ENCODE data around the gene ST6GALNAC4. TPM values are rescaled to one million over a fixed set of nuclear protein-coding genes. Genes with fewer than 3 reads are reported as not detected.
"Not testable (repeated sequence)": the region's sequence is repeated elsewhere in the genome, so short reads cannot be mapped to it uniquely, and the experiment has no call there.

Gene ST6GALNAC4
- total RNA-seq, 1 experiment from 2014 or later, result 26.5 TPM

GRCh38 chr9:127876026-127876763, 40.6 kb downstream of the ST6GALNAC4 start:
- H3K36me3 ChIP-seq, result peaks cover 8% of the 10 kb centered on the region; the same call in 1 of the 2 replicates
- no peaks in the 10 kb centered on the region for H3K27me3 ChIP-seq (replicated peaks)
- no peak overlapping the region for H3K4me3 ChIP-seq
- DNase-seq (ENCODE audit: low read depth in 1 of 2, low spot score in 2 of 2), result peak in 1 of 2 experiments; percentile 37
- no peaks in the 10 kb centered on the region for H3K9me3 ChIP-seq (replicated peaks)
- peaks cover 15% of the 10 kb centered on the region for H3K4me1 ChIP-seq (replicated peaks)
- no peak overlapping the region for H3K27ac ChIP-seq

GRCh38 chr9:127875306-127875966, 41.4 kb downstream of the ST6GALNAC4 start:
- Histone ChIP-seq H3K27ac (no peak overlapping the region), H3K36me3 (peaks cover 11% of the 10 kb centered on the region; the same call in 1 of the 2 replicates)

GRCh38 chr9:127874301-127875221, 42.3 kb downstream of the ST6GALNAC4 start:
- H3K9me3 ChIP-seq (replicated peaks), result no peaks in the 10 kb centered on the region
- no peak overlapping the region for H3K27ac ChIP-seq
- H3K4me3 ChIP-seq, result no peak overlapping the region
- no peaks in the 10 kb centered on the region for H3K27me3 ChIP-seq (replicated peaks)
- H3K36me3 ChIP-seq, result peaks cover 12% of the 10 kb centered on the region; the same call in 1 of the 2 replicates
- DNase-seq (ENCODE audit: low read depth in 1 of 2, low spot score in 2 of 2), result no peak
- peaks cover 15% of the 10 kb centered on the region for H3K4me1 ChIP-seq (replicated peaks)

More at GRCh38 chr9:127875306-127875966, 41.4 kb downstream of the ST6GALNAC4 start:
- H3K4me3 ChIP-seq, result no peak overlapping the region
- peaks cover 15% of the 10 kb centered on the region for H3K4me1 ChIP-seq (replicated peaks)
- H3K9me3 ChIP-seq (replicated peaks), result no peaks in the 10 kb centered on the region
- DNase-seq (ENCODE audit: low read depth in 1 of 2, low spot score in 2 of 2), result no peak
- H3K27me3 ChIP-seq (replicated peaks), result no peaks in the 10 kb centered on the region

- H3K36me3 ChIP-seq, result peaks cover 18% of the 10 kb centered on the region; the same call in 1 of the 2 replicates
- H3K4me1 ChIP-seq (replicated peaks), result peaks cover 15% of the 10 kb centered on the region
- no peak for DNase-seq (ENCODE audit: low read depth in 1 of 2, low spot score in 2 of 2)
- no peaks in the 10 kb centered on the region for H3K9me3 ChIP-seq (replicated peaks)
- no peak overlapping the region for H3K4me3 ChIP-seq
- no peak overlapping the region for H3K27ac ChIP-seq
- H3K27me3 ChIP-seq (replicated peaks), result no peaks in the 10 kb centered on the region
Measured at GRCh38 chr9:127873886-127874285, 43.0 kb downstream of the ST6GALNAC4 start.

GRCh38 chr9:127873223-127873691, 43.6 kb downstream of the ST6GALNAC4 start:
- Histone ChIP-seq H3K9me3 (replicated peaks) (no peaks in the 10 kb centered on the region), H3K36me3 (peaks cover 18% of the 10 kb centered on the region; the same call in 1 of the 2 replicates), H3K27ac (no peak overlapping the region), H3K4me1 (replicated peaks) (peaks cover 14% of the 10 kb centered on the region), H3K27me3 (replicated peaks) (no peaks in the 10 kb centered on the region), H3K4me3 (no peak overlapping the region)
- no peak for DNase-seq (ENCODE audit: low read depth in 1 of 2, low spot score in 2 of 2)

- H3K36me3 ChIP-seq, result peaks cover 18% of the 10 kb centered on the region; the same call in 1 of the 2 replicates
- H3K27me3 ChIP-seq (replicated peaks), result no peaks in the 10 kb centered on the region
- DNase-seq (ENCODE audit: low read depth in 1 of 2, low spot score in 2 of 2), result no peak
- no peak overlapping the region for H3K4me3 ChIP-seq
- H3K4me1 ChIP-seq (replicated peaks), result peaks cover 7% of the 10 kb centered on the region
- H3K27ac ChIP-seq, result no peak overlapping the region
- H3K9me3 ChIP-seq (replicated peaks), result no peaks in the 10 kb centered on the region
Measured at GRCh38 chr9:127872369-127873222, 44.2 kb downstream of the ST6GALNAC4 start.

- Histone ChIP-seq H3K27me3 (replicated peaks) (no peaks in the 10 kb centered on the region), H3K4me3 (no peak overlapping the region), H3K4me1 (replicated peaks) (no peaks in the 10 kb centered on the region; the same call in 1 of the 2 replicates), H3K27ac (no peak overlapping the region), H3K36me3 (peaks cover 18% of the 10 kb centered on the region; the same call in 1 of the 2 replicates), H3K9me3 (replicated peaks) (no peaks in the 10 kb centered on the region)
- DNase-seq (ENCODE audit: low read depth in 1 of 2, low spot score in 2 of 2), result no peak
Measured at GRCh38 chr9:127871531-127871930, 45.3 kb downstream of the ST6GALNAC4 start.

GRCh38 chr9:127870887-127871286, 46.0 kb downstream of the ST6GALNAC4 start:
- no peaks in the 10 kb centered on the region for H3K9me3 ChIP-seq (replicated peaks)
- H3K4me3 ChIP-seq, result no peak overlapping the region
- no peaks in the 10 kb centered on the region; the same call in 1 of the 2 replicates for H3K4me1 ChIP-seq (replicated peaks)
- no peak for DNase-seq (ENCODE audit: low read depth in 1 of 2, low spot score in 2 of 2)
- H3K27ac ChIP-seq, result no peak overlapping the region
- peaks cover 18% of the 10 kb centered on the region; the same call in 1 of the 2 replicates for H3K36me3 ChIP-seq
- no peaks in the 10 kb centered on the region for H3K27me3 ChIP-seq (replicated peaks)

DNA sequence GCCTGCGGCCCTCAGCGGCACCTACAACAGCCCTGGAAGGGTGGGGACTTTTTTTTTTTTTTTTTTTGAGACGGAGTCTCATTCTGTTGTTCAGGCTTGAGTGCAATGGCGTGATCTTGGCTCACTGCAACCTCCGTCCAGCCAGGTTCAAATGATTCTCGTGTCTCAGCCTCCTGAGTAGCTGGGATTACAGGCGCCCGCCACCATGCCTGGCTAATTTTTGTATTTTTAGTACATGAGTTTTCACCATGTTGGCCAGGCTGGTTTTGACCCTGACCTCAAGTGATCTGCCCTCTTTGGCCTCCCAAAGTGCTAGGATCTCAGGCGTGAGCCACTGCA, 46.7 kb downstream of the ST6GALNAC4 start:
- H3K27ac ChIP-seq, result not testable (repeated sequence)
- peaks cover 18% of the 10 kb centered on the region; the same call in 1 of the 2 replicates for H3K36me3 ChIP-seq

DNA sequence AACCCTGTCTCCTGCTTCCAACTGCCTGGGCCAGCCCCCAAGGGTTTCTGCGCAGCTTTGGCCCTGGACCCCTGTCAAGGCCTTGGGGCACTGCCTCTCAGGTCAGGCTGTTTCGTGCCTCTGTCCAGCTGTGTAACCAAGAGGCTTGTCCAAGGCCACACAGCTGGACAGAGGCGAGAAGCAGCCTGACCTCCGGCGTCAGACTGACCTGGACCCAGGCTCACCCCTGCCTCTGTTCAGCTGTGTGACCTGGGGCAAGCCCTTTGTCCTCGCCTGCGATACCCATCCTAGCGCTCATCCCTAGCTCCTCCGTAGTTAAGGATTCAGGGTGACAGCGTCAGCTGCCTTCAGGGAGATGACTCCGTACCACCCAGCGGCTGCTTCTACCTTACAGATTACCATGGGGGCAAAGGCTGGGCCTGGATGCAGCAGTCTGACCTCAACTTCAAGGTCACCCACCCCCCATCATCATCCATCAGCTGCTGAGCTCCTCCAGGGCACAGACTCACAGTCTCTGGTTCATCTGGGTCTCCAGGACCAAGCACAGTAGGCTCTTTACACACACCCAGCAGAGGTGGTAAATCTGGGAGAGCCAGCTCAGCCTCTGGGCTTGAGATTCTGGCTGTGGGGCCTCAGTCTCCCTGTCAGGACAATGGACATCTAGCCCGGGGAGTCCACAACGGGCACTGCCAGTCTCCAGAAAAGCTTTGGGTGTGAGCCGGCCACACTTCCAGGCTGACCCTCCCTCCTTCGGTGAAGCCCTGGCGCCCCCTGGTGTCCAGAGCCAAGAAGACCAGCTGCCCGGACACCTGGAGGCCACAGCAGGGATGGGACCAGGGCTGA, 47.3 kb downstream of the ST6GALNAC4 start:
- Histone ChIP-seq H3K4me1 (replicated peaks) (no peaks in the 10 kb centered on the region; the same call in 1 of the 2 replicates), H3K27ac (no peak overlapping the region), H3K27me3 (replicated peaks) (no peaks in the 10 kb centered on the region), H3K9me3 (replicated peaks) (no peaks in the 10 kb centered on the region), H3K36me3 (peaks cover 18% of the 10 kb centered on the region; the same call in 1 of the 2 replicates), H3K4me3 (no peak overlapping the region)
- DNase-seq (ENCODE audit: low read depth in 1 of 2, low spot score in 2 of 2), result peak; percentile 72 to 91

More for the DNA sequence above, 46.7 kb downstream of the ST6GALNAC4 start:
- DNase-seq (ENCODE audit: low read depth in 1 of 2, low spot score in 2 of 2); H3K9me3 ChIP-seq (replicated peaks); H3K4me3 ChIP-seq; H3K27me3 ChIP-seq (replicated peaks); H3K4me1 ChIP-seq (replicated peaks): not testable (repeated sequence)

DNA sequence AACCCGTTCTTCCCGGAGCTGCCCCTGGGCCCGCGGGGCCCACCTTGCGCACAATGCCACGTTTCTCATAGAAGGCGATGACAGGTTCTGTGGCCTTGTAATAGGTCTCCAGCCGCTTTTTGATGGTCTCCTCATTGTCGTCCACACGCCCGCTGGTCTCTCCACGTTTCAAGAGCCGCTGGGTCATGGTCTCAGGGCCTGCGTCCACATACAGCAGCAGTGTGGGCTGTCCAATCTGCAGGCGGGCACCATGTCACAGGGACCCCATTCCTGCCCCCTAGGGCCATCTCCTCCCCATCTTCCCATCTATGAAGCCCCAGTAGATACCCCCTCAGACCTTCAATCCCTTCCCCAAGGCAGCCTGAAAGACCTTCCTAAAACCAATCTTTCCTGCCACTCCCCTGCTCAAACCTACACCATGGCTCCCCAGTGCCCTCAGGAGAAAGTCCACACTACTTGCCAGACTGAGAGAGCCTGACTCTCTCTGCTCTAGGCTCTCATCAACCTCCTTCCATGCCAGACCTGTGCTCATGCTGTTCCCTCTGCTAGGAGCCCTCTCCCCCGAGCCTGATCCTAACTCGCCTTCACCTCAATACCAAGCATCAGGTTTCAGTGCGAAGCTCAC, 48.5 kb downstream of the ST6GALNAC4 start:
- Histone ChIP-seq H3K4me1 (replicated peaks) (no peaks in the 10 kb centered on the region; the same call in 1 of the 2 replicates), H3K36me3 (peaks cover 18% of the 10 kb centered on the region; the same call in 1 of the 2 replicates), H3K9me3 (replicated peaks) (no peaks in the 10 kb centered on the region), H3K4me3 (no peak overlapping the region), H3K27me3 (replicated peaks) (no peaks in the 10 kb centered on the region), H3K27ac (no peak overlapping the region)
- DNase-seq (ENCODE audit: low read depth in 1 of 2, low spot score in 2 of 2), result no peak
